Measurements from ENCODE around the gene EXOC1. TPM values are rescaled to one million over a fixed set of nuclear protein-coding genes. Genes with fewer than 3 reads are reported as not detected.

The EXOC1 gene
- polyA plus RNA-seq, 1 donor (not counting 4 experiments of a cell fraction or from before 2014, with no cell fraction given), result 32.4 TPM

DNA sequence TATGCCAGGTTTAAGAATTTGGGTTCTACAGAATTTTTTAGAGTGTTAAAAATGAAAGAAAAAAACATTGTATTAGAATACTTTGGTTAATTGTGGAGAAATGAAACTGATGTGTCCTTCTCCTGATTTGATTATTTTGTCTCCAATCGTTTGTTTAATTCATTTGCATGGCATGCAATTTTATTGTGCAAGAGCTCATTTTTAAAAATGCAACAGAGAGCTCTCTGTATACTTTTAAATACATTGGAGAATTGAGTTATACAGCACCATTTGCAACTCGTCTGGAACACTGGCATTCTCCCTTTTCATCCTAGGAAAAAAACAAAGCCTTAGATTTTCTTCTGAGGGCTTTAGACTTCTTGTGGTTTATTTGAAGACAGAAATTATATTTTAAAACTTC lies 33.2 kb upstream of the EXOC1 start:
- Histone ChIP-seq H4K20me1 (ENCODE audit: control insufficient read depth, extremely low read depth, insufficient read depth, low read length) (no peaks in the 10 kb centered on the region), H3K27me3 (ENCODE audit: control insufficient read depth, extremely low read depth, insufficient read depth, low read length) (peaks cover 5% of the 10 kb centered on the region), H3K9me1 (ENCODE audit: control insufficient read depth, extremely low read depth, insufficient read depth, low read length) (no peaks in the 10 kb centered on the region), H3K4me1 (ENCODE audit: control insufficient read depth, extremely low read depth, insufficient read depth, low read length) (no peaks in the 10 kb centered on the region), H3K36me3 (ENCODE audit: control insufficient read depth in 2 of 2, extremely low read depth in 1 of 2, insufficient read depth in 2 of 2, low read length in 2 of 2) (no peaks in the 10 kb centered on the region), H3K79me2 (ENCODE audit: control insufficient read depth, insufficient read depth, low read length) (no peaks in the 10 kb centered on the region), H2AFZ (ENCODE audit: control insufficient read depth, low read length) (no peak overlapping the region), H3K9me3 (ENCODE audit: control insufficient read depth, low read depth, low read length) (no peaks in the 10 kb centered on the region), H3K4me2 (ENCODE audit: control insufficient read depth, extremely low read depth, insufficient read depth, low read depth, low read length) (no peak overlapping the region), H3K27ac (ENCODE audit: control insufficient read depth, insufficient read depth, low read length) (no peak overlapping the region), H3K4me3 (ENCODE audit: control insufficient read depth in 2 of 3, extremely low read depth in 1 of 3, insufficient read depth in 2 of 3, low read depth in 1 of 3, low read length in 3 of 3) (no peak overlapping the region), H3K9ac (ENCODE audit: control insufficient read depth, extremely low read depth, insufficient read depth, low read length) (no peak overlapping the region)
- TF ChIP-seq CTCF (optimal IDR thresholded peaks at IDR 0.05 in 1 of 3, IDR thresholded peaks at IDR 0.05 in 1 of 3, conservative IDR thresholded peaks at IDR 0.05 in 1 of 3; ENCODE audit: extremely low read depth in 1 of 3, insufficient read depth in 2 of 3, low read length in 3 of 3), result no peak
- TF ChIP-seq EZH2 (IDR thresholded peaks at IDR 0.05; ENCODE audit: low read length), result no peak
- dilution Hi-C loops (cut with MboI; ENCODE audit: extremely low pct_ligation_motif_present, low sequenced_read_pairs), result no loop called here
- FAIRE-seq (no peak), DNase-seq (ENCODE audit: low read depth, low spot score) (no peak)

GRCh38 chr4:55822329-55822728 lies 31.1 kb upstream of the EXOC1 start:
- Histone ChIP-seq H3K27me3 (ENCODE audit: control insufficient read depth, extremely low read depth, insufficient read depth, low read length) (peaks cover 5% of the 10 kb centered on the region), H4K20me1 (ENCODE audit: control insufficient read depth, extremely low read depth, insufficient read depth, low read length) (no peaks in the 10 kb centered on the region), H2AFZ (ENCODE audit: control insufficient read depth, low read length) (no peak overlapping the region), H3K4me2 (ENCODE audit: control insufficient read depth, extremely low read depth, insufficient read depth, low read depth, low read length) (no peak overlapping the region), H3K9ac (ENCODE audit: control insufficient read depth, extremely low read depth, insufficient read depth, low read length) (no peak overlapping the region), H3K79me2 (ENCODE audit: control insufficient read depth, insufficient read depth, low read length) (no peaks in the 10 kb centered on the region), H3K27ac (ENCODE audit: control insufficient read depth, insufficient read depth, low read length) (no peak overlapping the region), H3K9me3 (ENCODE audit: control insufficient read depth, low read depth, low read length) (no peaks in the 10 kb centered on the region), H3K9me1 (ENCODE audit: control insufficient read depth, extremely low read depth, insufficient read depth, low read length) (no peaks in the 10 kb centered on the region), H3K4me1 (ENCODE audit: control insufficient read depth, extremely low read depth, insufficient read depth, low read length) (no peaks in the 10 kb centered on the region), H3K36me3 (ENCODE audit: control insufficient read depth in 2 of 2, extremely low read depth in 1 of 2, insufficient read depth in 2 of 2, low read length in 2 of 2) (no peaks in the 10 kb centered on the region), H3K4me3 (ENCODE audit: control insufficient read depth in 2 of 3, extremely low read depth in 1 of 3, insufficient read depth in 2 of 3, low read depth in 1 of 3, low read length in 3 of 3) (no peak overlapping the region)
- FAIRE-seq (no peak), DNase-seq (ENCODE audit: low read depth, low spot score) (no peak)
- TF ChIP-seq EZH2 (IDR thresholded peaks at IDR 0.05; ENCODE audit: low read length) (no peak), CTCF (optimal IDR thresholded peaks at IDR 0.05 in 1 of 3, IDR thresholded peaks at IDR 0.05 in 1 of 3, conservative IDR thresholded peaks at IDR 0.05 in 1 of 3; ENCODE audit: extremely low read depth in 1 of 3, insufficient read depth in 2 of 3, low read length in 3 of 3) (no peak)
- dilution Hi-C loops (cut with MboI; ENCODE audit: extremely low pct_ligation_motif_present, low sequenced_read_pairs), result no loop called here
